HG03060 (cell line): ENCODE data around the gene SESN3.
"Not testable (repeated sequence)": the region's sequence is repeated elsewhere in the genome, so short reads cannot be mapped to it uniquely, and the experiment has no call there.

ENCODE experiments used
- ATAC-seq: cut with Tn5 transposase; IDR thresholded peaks from one replicate; pipeline ENCODE4 v1.9.1; 2021; ENCODE audit warnings: low read depth, moderate number of reproducible peaks; ENCODE audit not compliant: unreplicated experiment

The SESN3 gene, protein sequence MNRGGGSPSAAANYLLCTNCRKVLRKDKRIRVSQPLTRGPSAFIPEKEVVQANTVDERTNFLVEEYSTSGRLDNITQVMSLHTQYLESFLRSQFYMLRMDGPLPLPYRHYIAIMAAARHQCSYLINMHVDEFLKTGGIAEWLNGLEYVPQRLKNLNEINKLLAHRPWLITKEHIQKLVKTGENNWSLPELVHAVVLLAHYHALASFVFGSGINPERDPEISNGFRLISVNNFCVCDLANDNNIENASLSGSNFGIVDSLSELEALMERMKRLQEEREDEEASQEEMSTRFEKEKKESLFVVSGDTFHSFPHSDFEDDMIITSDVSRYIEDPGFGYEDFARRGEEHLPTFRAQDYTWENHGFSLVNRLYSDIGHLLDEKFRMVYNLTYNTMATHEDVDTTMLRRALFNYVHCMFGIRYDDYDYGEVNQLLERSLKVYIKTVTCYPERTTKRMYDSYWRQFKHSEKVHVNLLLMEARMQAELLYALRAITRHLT

DNA sequence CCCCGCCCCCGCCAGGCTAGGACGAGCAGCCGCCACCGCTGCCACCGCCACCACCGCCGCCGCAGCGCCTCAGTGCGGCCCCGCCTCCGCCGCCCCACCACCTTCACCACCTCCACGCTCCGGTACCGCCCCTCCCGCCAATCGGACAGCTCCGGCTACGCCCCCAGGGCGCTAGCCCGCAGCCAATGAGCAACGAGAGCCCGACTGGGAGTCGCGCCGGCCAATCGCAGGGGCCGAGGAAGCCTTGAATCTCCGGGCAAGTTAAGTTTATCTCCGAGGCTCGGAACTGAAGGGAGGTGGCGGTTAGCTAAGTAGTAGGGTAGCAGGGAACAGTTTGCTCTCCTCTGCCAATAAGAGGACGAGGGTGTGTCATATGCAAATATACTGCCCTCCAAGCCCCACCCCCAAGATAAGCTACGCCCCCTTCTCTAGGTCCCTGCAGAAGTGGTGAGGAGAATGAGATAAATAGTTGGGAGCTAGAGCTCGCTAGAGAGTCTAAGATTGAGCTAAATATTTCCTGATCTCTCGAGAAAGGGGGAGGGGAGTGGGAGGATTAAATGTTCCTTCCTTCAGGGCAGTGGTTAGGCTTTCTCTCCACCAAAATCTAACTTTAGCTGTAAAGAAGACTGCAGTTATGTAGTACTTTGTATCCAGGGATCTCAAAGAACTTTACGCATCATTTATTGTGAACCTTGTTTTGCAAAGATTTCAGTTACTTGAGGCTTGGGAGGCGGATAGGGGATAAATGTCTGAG lies at the start of gene SESN3:
SESN3 (minus strand) TSS at position 76 of the 754 bp plus-strand sequence. CDS start 342 bp downstream, outside the sequence.
- peak; percentile 97 for ATAC-seq

DNA sequence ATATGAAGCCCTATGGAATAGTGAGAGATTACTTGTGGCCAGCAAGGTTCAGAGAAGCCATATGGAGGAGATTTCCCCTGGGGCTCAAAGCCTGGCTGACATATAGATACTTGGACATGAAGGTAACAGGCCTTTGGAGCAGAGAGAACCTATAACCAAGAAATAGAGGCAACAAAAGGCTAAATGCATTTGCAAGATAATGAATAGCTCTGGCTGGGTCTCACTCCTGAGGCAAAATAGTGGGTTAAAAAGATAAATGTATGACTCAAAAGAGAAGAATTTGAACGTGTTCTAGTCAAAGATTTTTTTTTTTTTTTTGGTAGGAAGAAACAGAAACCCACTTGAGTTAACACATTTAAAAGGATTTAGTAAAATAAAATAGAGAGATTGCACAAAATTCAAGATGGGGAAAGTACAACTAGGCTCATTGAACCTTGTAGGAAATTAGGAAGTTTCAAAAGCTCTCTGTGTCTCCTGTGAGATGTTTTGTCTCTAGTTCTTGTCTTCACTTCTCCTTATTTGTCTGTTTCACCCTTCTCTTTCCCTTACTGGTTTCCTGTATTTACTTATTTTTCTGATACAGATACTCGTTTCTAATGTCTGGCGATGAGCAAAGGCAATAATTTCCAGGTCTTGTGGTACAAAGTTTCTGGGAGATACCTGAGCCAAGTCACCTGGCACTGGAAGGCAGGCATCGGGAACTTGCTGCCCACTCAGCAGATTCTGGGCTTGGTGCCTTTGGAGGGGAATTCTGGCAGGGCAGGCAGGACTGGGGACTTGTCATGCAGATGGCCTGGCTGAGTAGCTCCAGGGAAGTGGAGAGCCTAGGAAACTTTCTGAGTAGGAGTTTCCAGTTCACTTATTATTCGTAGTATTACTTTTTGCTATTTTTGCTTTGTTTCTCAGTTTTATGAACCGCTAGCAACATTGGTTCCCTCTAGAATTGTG lies 49.2 kb upstream of the SESN3 start:
- no peak for ATAC-seq

DNA sequence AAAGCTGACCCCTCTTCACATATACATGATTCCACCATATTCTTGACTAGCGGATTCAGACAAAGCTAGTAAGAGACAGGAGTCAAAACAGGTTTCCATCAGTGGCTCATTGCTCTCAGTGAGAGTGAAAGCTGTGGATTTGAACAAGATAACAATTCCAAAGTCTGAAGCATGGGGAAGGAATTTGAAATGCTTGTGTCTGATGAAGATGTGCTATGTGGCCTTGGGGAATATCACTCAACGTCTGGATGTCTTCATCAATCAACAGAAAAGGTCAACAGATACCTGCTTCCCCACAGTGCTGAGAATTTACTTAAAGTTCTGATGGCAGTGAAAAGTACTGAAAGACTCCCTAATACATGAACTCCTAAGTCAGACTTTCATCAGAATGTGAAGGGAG lies 46.9 kb upstream of the SESN3 start:
- no peak for ATAC-seq

DNA sequence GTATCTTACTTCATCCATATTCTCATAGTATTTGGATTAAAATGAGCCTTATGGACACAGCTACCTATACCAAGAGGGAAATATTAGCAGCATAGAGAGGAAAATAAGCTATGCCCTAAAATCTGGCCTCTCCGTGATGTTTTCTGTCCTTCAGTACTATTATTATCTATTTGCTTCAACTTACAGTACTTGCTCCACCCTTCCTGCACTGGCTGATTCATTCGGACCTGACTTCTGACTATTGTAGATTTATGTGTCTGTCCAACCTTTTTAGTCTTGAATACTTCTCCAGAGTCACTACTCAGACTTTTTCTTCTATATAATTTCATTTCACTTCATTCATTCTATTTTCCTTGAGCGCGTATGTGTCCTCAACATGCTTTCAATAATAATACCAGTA lies 45.1 kb upstream of the SESN3 start:
- ATAC-seq = no peak

DNA sequence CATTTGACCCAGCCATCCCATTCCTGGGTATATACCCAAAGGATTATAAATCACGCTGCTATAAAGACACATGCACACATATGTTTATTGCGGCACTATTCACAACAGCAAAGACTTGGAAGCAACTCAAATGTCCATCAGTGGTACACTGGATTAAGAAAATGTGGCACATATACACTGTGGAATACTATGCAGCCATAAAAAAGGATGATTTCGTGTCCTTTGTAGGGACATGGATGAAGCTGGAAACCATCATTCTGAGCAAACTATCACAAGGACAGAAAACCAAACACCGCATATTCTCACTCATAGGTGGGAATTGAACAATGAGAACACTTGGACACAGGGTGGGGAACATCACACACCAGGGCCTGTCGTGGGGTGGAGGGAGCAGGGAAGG lies 42.6 kb upstream of the SESN3 start:
- not testable (repeated sequence) for ATAC-seq

DNA sequence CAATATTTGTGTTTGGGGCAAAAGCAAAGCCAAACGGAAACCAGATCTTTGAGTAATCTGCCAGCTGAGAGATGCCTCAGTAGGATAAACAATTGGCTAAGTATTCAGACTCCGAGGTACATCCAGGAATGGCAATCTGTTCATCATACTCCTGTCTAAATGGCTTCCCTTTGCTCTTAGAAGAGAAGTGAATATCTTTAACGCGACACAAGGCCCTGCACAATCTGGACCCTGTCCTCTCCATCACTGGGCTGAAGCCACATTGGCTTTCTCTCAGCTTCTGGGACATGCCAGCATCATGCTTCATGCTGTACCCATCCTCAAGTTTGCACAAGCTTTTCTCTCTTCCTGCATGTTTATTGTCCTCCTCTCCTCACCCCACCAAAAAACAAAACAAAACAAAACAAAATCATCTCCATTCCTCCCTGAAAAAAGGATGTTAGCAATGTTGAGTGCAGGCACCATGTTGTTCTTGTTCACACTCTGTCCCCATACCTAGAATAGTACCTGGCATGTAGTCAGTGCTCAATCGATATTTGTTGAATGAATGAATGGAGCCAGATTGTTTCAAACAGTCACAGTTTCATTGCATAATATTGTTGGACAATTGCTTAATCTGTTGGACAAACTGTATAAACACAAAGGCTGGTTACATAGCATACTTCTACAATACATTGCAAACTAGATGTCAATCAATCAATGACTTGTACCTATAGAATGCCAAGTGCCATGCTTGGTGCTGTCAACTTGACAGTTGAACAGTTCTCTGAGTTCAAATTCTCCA lies 38.2 kb upstream of the SESN3 start:
- no peak for ATAC-seq

DNA sequence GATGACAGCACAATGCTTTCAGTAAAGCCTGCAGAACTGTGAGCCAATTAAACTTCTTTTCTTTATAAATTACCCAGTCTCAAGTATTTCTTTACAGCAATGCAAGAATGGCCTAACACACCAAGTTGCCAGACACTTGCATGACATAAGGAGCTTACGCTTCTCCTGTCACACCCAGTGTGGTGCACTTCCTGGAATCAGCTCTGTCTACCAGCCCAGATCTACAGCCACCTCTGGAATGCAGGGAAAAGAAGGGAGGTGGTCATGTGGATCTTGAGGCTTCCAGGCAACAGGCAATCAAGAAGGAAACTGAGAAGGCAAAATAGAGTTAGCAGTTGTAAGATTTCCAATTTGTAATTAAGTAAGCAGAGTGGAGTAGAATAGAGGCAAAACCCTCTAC lies 37.4 kb upstream of the SESN3 start:
- no peak for ATAC-seq

DNA sequence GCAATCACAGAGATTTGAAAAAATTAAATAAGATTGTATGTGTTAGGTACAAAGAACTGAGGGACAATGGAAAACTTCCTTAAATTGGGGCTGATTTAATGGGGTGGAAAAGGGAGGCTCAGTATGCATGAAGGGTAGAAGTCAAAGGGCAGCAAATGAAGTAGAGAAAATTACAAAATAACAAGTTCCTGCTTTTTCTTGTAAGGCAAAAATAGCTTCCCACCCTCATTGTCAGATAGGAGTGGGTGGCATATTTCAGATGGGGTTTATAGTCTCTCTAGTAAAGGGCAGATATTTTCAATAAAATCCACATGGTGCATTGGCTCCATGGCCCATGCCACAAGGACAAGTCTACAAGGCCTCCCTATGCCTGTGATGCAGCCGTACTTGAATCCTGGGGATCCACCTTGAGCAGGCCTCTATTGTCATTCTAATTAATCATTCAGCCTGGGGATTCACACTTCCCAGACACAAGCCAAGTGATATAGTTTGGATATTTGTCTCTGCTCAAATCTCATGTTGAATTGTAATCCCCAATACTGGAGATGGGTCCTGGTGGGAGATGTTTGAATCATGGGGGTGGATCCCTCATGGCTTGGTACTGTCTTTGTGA lies 36.7 kb upstream of the SESN3 start:
- ATAC-seq = no peak

DNA sequence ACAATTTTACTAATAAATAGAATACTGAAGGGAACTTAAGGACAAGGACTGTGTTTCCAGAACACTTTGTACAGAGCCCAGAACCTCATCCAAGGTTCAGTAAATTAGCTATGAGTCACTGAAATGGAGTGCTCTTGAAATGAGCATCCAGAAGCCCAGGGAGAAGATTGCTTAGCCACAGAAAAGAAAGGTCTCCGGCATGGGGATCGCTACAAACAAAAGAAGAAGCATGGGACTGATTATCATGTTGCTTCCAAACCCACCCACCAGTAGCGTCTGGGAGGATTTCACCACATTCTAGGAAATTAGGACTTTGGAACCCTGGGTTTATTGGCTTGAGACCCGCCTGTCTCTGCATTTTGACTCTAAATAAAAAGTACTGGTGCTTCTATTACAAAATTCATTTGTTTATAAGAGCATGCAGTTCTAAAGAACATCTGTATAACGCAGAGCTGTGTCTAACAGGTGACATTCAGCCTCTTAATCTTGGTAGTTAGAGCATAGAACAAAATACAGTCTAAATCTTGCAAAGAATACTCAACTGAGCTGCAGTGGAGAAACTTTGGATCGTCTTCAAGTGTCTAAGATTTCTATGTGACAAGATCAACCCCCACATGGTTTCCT lies 35.9 kb upstream of the SESN3 start:
- no peak for ATAC-seq

DNA sequence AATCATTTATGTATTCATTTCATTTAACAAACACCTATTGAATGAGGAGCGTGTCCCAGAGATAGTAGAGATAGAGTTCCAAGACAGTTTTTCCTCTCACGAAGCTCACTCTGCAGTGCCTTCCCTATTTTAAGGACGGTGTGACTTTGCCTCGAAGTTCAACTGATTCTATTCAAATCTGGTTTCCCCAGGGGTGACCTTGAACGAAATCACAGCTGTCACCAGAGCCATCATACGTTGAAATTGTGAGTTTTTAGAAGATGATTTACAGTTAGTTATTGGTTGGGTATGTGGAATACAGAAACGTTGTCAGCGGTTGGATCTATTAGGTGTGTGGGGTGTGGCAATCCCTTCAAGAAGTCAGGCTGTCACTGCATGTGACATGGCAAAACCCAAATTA lies 33.9 kb upstream of the SESN3 start:
- ATAC-seq = no peak

DNA sequence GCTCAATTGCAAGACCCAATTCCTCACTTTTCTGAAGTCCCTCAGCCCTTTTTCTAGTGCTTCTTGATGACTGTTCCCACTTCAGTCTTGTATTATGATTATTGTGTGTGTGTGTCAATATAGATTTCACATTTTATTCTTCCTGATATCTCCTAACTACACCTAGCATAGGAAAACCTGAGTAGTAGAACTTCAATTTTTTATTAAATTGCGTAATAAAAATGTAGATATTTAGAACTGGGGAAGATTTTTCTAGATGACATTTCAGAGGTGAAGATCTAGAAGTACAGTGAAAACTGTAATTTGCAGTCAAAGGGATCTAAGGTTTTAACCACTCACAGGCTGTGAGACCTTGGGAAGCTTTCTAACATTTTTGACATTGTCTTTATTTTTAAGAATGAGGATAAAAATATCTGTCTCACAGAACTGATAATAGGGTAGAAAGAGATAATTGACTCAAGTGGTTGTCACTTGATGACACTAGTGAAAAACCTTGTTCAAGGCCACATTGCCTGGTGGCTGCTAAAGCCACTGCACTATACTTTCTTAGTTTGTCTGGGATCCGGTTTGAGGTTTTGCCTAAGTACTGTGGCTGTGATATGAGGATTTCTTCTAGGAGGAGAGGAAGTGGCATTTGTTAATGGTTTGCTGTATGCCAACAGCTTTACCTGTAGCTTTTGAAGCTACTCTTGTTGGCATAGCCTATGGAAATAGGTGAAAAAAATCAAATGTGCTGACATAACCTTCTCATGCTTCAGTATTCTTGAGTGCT lies 32.2 kb upstream of the SESN3 start:
- no peak for ATAC-seq

DNA sequence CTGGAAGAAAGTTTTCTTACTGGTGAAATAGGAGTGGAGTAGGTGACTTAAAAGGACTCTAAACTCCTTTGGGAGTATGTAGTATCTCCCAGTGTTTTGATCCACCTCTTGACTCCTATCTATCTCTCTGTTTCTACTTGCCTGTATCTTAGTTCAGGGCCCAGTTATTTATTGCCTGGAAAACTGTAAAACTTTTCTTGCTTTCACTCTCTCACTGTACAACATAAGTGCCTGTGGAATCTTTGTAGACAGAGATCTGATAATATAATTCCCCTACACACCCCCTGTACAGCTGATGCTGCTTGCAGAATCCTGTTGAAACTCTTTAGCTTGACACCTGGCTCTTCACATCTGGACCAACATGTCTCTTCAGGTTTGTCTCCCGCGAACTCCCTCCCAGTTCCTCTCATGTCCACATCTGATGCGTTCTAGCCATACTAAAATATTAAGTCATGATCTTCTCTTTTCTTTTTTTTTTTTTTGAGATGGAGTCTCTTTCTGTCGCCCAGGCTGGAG lies 26.5 kb upstream of the SESN3 start:
- ATAC-seq = no peak

DNA sequence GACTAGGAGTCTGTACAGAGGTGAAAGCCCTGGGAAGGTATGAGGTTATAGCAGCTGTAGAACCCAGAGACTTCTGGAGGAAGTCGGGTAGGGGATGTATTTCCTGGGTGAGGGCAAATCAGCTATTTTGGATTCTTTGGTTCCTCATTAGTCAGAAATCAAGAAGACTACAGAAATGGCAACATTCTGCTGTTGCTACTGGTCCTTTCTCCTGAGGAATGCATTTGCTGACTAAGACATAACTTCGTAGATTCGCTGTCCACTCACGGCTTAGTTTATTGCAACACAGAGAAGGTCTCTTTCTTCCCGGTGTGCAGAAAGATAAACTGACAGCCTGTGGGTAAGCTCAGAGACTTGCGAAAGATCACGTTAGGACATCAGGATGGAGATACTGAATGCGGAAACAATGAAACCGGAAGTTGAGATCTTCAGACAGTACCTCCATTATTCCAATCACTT lies 25.3 kb upstream of the SESN3 start:
- no peak for ATAC-seq

DNA sequence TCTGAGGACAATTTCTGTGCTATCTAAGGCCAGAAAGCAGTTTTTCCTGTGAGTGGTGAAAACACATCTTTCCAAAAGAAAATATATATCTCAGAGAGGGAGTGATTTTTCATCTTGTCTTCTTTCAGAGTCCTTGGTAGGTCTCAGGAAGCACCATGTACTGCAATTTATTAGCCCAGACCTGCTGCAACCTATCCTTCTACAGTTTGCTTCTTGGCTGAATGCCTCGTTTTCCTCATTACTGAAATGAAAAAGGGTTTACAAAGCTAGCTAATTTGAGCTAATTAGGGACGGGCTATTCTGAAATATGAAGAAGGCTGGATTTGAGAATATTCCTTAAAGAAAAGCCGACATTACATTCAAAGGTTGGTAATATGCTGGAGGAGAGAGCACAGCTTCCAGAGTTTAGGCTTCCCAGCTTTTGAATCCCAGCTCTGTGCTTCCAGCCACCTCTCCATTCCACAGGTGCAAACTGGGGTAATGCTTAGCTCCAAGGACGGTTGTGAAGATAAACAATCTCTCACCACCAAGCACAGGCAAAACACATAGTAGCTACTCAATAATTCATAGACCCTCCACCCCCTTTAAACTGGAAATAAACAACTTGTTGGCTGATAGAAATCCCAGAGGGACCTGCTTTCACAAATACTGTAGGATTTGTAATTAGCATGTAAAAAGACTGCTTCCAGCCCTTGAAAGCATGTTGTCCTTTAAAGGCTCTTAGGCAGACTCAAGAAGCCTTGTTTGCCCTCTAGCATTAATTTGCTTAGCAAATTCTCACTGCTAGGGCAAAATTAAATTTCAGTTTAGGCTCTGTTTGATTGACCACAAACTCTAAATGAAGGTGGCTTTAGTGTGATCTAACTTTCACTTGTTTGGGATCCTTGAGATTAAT lies 24.5 kb upstream of the SESN3 start:
- ATAC-seq = no peak

DNA sequence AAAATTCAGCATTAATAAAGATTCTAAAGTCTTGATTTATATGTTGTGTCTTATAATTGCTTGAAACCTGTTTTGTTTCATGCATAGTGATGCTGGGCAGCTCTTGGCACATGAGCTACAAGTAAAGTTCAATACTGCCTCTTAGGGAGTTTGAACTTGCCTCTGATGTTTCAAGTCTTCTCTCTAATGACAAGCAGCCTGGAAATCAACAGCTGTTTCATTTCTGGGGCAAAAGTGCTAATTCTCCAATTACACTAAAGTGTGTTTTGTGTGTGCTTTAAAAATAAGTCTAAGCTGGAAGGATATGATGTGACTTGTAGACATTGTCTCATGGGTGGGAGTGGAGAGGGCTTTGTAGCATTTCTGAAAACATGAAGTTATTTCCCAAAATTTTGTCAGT lies 23.7 kb upstream of the SESN3 start:
- peak; percentile 2 for ATAC-seq

DNA sequence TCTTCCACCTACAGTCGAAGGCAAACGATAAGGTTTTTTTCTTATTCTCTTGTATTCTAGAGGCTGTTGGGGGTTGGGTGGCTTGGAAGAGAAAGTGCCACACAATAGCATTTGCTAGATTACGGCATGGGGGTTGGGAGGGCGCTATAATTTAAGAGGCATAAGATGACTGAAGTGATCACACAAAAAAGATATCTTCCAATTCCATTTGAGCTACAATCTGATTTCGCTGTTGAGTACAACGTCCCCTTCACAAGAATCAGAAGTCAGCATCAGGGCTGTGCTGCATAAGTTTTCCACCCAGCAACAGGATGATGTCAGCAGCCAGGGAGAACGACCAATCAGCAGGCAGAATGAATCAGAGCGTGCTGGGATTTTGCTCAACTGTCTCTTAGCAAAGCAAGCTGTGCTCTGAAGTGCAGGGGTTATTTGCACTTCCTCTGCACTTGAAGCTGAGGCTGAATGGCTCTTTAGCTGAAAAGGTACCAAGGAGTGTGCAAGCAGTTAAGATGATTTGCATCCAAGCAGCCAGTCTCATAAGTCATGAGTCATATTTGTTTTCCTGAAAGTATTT lies 23.2 kb upstream of the SESN3 start:
- peak; percentile 97 for ATAC-seq

DNA sequence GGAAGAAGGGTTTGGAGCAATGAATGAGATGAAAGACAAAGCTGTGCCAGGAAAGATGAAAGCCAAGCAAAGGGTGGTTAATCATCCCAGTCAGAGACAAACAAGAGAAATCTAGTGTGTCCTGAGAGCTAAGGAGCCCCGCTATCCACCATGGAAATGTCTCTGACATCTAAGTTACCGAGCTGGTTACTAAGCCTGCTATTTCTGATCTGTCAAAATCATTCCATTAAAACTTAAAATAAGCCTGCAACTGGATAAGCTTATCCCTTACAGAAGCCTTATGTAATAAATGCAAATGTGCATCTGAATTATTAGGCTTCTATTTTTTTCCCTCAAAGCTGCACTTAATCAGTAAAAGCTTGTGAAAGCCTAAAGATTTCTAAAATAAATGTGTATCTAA lies 22.1 kb upstream of the SESN3 start:
- ATAC-seq = no peak
